COLO829 (cell line): ENCODE data around the gene ICAM4.
A peak's percentile ranks its signal among the peaks of the same experiment; 100 is the strongest.
"Not testable (repeated sequence)": the region's sequence is repeated elsewhere in the genome, so short reads cannot be mapped to it uniquely, and the experiment has no call there.

Source experiments
- DNase-seq: peaks from one replicate; pipeline ENCODE4 v3.0.0; 2012; ENCODE audit warnings: low spot score

Gene ICAM4, protein sequence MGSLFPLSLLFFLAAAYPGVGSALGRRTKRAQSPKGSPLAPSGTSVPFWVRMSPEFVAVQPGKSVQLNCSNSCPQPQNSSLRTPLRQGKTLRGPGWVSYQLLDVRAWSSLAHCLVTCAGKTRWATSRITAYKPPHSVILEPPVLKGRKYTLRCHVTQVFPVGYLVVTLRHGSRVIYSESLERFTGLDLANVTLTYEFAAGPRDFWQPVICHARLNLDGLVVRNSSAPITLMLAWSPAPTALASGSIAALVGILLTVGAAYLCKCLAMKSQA

DNA sequence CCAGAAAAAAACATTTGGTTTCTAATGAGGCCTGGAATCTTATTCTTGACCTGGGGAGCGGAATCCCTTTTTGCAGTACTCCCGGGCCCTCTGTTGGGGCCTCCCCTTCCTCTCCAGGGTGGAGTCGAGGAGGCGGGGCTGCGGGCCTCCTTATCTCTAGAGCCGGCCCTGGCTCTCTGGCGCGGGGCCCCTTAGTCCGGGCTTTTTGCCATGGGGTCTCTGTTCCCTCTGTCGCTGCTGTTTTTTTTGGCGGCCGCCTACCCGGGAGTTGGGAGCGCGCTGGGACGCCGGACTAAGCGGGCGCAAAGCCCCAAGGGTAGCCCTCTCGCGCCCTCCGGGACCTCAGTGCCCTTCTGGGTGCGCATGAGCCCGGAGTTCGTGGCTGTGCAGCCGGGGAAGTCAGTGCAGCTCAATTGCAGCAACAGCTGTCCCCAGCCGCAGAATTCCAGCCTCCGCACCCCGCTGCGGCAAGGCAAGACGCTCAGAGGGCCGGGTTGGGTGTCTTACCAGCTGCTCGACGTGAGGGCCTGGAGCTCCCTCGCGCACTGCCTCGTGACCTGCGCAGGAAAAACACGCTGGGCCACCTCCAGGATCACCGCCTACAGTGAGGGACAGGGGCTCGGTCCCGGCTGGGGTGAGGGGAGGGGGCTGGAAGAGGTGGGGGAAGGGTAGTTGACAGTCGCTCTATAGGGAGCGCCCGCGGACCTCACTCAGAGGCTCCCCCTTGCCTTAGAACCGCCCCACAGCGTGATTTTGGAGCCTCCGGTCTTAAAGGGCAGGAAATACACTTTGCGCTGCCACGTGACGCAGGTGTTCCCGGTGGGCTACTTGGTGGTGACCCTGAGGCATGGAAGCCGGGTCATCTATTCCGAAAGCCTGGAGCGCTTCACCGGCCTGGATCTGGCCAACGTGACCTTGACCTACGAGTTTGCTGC, at the start of gene ICAM4:
ICAM4 (plus strand) TSS at position 153 of the 935 bp plus-strand sequence; CDS start at position 211, 58 bp downstream.
- DNase-seq: no peak

DNA sequence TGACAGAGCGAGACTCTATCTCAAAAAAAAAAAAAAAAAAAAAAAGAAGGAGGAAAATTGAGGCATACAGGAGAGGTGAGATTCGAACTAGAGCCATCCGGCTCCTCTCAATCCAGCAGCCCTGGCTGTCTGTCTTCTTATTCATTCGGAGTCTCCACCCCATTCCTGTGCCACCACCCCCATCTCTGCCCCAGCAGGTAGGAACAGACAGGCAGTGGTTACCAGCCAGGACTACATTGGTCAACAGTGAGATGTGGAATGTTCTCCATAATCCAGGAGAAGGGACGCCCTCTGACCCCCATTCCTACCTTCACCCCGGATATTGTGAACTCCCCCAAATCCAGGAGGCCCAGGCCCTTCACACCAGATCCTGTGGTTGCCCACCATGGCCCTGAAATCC, 49.1 kb upstream of the ICAM4 start:
- no peak for DNase-seq

DNA sequence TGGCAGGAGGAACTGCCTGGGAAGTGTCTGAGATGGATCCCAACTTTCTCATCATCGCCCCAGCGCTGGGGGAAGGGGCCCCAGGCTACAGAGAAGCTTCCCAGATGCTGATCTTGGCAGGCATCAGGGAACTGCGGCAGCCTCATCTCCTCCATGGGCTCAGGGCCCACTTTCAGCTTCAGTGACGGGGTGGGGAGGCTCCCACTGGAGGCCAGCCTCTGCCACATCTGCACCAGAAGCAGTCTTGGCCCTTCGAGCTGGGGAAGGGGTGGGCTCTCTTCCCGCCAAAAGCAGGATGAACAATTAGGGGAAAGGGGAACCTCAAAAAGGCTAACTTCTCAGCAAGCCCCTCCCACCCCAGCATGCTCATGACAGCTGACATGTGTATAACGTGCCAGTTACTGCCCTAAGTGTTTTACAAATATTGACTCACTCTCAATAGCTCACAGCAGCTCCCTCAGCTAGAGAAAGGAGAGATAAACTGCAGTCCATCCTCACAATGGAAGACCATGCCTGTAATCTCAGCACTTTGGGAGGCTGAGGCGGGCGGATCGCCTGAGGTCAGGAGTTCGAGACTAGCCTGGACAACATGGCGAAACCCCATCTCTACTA, 48.5 kb upstream of the ICAM4 start:
- DNase-seq: no peak

DNA sequence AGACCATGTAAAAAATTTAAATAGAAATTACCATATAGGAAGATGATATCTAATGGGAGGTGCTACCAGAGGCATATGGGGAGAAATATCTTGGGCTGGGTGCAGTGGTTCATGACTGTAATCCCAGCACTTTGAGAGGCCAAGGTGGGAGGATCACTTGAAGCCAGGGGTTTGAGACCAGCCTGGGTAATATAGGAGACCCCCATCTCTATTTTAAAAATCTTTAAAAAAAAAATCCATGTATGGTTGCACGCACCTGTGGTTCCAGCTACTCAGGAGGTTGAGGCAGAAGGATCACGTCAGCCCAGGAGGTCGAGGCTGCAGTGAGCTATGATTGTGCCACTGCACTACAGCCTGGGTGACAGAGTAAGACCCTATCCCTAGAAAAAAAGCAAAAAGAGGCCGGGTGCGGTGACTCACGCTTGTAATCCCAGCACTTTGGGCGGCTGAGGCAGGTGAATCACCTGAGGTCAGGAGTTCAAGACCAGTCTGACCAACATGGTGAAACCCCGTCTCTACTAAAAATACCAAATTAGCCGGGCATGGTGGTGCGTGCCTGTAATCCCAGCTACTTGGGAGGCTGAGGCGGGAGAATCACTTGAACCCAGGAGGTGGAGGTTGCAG, 44.8 kb upstream of the ICAM4 start:
- not testable (repeated sequence) for DNase-seq

DNA sequence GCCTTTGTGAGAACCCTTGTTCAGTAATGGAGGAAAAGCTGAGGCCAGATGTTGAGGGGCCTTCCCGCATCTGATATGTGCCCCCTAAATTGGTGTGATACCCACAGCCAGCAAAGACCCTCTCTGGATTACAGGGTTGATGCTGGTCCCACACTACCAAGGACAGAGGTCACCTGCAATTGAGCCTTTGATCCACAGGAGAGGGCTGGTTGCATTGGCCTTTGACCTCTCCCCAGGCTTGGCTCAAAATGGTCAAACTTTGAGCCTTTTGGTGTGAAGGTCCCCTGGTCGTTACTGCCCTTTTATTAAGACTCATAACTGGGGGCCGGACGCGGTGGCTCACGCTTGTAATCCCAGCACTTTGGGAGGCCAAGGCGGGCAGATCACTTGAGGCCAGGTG, 43.1 kb upstream of the ICAM4 start:
- DNase-seq: no peak

DNA sequence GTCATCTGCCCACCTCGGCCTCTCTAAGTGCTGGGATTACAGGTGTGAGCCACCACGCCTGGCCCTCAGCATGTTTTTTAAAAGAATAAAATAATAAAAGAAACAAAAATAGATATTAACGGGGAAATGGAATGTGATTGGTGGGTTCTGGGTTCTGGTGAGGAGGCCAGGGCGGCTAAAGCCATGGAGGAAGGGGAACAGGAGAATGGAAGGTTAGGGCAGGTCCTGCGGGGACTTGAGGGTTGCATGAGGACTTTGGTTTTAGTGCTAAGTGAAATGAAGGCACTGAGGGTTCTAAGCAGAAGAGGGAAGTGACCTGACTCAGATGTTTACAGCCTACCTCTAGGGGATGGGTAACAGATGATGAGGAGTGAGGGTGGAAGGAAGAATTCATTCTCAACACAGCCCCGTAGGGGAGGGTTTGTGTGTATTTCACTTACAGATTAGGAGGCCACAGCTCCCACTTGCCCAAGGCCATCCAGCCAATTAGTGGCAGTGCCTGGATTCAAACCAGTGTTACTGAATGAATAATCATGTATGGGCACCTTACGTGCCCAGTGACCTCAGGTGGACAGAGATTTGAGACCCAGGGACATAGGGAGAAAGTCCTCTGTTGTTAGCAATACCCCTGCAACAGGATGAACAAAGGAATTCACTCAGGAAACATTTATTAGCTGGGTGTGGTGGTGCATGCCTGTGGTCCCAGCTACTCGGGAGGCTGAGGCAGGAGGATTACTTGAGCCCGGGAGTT, 41.4 kb upstream of the ICAM4 start:
- no peak for DNase-seq

DNA sequence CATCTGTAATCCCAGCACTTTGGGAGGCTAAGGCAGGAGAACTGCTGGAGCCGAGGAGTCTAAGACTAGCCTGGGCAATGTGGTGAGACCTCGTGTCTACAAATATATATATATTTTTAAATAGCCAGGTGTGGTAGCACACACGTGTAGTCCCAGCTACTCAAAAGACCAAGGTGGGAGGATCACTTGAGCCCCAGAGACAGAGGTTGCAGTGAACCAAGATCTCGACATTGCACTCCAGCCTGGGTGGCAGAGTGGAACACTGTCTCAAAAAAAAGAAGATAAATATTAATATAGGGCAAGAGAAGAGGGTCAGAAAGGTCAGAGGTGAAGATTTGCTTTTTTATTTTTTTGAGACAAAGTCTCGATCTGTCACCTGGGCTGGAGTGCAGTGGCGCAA, 40.2 kb upstream of the ICAM4 start:
- no peak for DNase-seq

DNA sequence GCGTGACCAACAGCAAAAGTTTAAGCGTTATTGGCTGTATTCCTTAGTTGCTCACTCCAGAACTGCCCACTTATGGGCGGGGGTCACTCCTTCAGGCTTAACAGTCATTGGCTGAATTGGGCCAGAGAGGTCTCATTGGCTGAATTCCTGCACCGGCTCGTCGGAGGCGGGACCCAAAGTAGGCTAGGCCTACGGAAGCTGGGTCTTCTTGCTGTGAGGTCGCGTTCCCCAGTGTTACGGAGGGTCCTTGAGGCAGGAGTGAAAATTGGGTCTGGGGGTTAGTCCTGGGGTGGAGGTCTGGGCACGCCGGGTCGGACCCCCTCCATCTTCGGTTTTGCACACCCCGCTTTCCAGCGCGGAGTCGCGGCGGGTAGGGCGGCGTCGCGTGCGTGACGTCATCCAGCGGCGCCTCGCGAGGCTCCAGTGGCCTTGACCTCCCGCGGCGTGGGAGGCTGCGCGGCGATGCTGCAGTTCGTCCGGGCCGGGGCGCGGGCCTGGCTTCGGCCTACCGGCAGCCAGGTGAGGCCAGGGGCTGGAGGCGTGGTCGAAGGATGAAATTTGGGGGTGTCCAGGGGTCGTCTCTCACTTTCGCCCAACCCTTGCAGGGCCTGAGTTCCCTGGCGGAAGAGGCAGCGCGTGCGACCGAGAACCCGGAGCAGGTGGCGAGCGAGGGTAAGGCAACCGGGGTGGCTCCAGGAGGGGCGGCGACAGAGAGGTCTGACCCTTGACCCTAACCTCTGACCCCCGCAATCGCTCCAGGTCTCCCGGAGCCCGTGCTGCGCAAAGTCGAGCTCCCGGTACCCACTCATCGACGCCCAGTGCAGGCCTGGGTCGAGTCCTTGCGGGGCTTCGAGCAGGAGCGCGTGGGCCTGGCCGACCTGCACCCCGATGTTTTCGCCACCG, 34.7 kb upstream of the ICAM4 start, which contains the start of gene MRPL4:
MRPL4 (plus strand) TSS at position 423 of the 903 bp plus-strand sequence; CDS start at position 463, 40 bp downstream.
- DNase-seq: peak; percentile 98

DNA sequence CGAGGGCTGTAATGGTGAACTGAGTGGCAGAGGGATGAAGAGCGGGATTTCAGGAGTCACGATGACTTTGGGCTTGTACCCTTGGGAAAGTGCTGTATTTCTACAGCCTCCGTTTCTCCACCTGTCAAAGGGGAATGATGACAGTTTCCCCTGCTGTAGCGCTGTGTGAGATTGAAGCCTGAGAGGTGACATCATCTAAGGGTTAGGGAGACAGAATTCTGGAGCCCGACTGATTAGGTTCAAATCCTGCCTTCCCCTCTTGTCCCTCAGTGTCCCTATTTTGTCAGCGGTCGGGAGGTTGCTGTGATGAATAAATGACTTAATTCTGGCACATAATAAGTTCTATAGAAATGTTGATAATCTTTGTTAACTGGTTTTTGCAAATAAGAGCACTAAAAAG, 34.0 kb upstream of the ICAM4 start:
- no peak for DNase-seq

DNA sequence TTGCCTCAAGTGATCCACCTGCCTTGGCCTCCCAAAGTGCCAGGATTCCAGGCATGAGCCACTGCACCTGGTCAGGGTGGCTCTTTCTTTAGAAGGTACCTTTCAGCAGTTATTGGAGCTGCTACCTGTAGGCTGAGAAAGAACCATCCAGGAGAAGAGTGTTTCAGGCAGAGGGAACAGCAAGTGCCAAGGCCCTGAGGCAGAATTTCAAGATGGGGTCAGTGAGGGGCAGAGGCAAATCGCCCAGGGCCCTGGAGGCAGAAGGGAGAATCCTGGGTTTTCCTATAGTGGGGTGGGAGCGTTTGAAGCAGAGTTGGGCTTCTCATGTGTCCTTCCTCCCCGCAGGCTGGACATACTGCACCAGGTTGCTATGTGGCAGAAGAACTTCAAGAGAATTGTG, 32.5 kb upstream of the ICAM4 start:
- no peak for DNase-seq

DNA sequence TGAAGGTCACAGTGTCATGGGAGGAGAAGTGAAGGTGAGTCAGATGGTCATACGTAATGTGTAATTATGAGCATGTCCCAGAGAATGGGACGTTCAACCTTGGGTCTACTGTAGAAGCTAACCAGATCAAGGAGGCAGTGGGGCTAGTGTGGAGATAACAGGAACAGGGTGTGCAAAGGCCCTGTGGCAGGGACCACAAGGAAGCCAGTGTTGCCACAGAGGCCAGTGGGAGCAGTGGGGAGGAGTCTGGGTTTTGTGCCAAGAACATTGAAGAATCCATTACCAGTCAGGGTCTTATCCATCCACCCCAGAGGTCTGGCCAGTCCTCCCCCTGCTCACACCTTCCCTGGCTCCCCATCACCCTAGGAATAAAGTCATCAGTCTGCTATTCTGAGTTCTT, 31.4 kb upstream of the ICAM4 start:
- DNase-seq: no peak

DNA sequence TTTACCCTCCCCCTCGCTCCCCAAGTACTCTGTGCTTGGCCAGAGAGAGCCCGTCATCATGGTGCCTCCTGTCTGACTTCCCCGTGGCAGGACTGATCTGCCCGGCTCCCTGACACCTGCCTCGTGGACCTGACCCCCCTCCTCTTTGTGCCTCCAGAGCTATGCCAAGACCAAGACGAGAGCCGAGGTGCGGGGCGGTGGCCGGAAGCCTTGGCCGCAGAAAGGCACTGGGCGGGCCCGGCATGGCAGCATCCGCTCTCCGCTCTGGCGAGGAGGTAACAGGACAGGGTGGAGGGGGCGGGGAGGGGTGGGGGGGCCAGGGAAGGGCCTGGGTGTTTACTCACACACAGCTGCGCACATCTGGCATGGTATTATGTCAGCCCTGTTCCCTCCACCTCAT, 30.2 kb upstream of the ICAM4 start:
- no peak for DNase-seq

DNA sequence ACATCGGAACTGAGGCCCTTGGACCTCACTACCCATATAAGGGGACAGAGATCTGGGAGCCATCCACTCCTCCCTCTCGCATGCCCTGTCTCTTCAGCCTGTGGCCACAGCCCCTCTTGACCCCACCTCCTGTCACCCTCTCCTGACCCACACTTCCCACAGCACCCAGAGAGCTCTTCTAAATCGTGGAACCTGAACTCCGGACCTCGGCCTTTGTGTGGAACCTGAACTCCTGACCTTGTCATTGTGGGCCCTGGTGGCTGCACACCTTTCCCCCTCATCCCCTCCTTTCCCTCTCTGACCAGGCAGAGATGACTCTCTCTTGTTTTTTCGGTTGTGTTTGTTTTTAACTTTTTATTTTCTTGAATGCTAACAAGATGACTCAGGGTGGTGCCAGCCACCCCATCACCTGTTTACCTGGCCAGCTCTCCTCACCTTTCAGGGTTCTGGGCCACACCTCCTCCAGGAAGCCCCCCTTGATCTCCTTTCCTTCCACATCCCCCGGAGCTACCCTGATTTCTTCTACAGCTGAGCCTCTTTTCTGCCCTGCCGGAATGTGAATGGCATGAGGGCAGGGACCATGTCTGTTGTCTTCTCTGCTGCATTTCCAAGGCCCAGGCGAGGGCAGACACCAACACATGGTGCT, 29.7 kb upstream of the ICAM4 start:
- no peak for DNase-seq

DNA sequence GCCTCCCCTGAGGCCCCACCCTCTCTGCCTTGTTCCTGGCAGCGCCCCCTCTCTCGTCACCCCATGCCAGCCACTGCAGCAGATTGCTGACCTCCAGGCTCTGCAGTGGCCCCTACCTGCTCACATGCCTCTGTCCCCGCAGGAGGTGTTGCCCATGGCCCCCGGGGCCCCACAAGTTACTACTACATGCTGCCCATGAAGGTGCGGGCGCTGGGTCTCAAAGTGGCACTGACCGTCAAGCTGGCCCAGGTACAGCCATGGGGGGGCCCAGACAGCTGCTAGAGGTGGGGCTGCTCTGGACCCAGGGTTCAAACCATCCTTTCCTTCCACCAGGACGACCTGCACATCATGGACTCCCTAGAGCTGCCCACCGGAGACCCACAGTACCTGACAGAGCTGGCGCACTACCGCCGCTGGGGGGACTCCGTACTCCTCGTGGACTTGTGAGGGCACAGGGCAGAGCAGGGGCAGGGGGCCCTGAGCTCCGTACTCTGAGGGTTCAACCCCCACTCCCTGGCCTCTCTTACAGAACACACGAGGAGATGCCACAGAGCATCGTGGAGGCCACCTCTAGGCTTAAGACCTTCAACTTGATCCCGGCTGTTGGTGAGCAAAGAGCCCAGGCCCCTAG, 28.6 kb upstream of the ICAM4 start:
- DNase-seq: no peak

DNA sequence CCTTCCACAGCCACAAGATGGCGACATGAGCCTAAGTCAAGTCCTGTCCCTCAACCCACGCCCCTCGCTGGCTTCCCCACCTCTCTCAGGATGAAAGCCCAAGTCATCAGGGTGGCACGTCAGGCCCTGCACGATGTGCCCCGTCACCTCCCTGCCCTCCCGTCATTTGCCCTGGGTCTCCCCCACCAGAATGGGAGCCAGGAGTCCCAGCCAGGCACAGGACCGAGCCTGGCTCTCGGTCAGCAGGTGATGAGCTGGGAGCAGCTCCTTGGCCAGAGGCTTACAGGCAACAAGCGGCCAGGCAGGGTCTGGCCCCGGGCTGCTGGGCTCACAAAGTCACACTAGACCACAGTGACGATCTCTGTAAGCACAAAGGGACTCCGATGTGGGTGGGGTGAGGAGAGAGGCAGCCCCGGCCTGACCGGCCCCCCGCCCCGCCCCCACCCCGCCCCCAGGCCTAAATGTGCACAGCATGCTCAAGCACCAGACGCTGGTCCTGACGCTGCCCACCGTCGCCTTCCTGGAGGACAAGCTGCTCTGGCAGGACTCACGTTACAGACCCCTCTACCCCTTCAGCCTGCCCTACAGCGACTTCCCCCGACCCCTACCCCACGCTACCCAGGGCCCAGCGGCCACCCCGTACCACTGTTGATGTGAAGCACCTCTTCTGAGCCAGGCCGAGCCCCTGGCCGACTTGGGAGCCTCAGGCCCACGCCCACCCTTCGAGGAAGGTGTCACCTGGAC, 27.4 kb upstream of the ICAM4 start:
- peak; percentile 47 for DNase-seq

DNA sequence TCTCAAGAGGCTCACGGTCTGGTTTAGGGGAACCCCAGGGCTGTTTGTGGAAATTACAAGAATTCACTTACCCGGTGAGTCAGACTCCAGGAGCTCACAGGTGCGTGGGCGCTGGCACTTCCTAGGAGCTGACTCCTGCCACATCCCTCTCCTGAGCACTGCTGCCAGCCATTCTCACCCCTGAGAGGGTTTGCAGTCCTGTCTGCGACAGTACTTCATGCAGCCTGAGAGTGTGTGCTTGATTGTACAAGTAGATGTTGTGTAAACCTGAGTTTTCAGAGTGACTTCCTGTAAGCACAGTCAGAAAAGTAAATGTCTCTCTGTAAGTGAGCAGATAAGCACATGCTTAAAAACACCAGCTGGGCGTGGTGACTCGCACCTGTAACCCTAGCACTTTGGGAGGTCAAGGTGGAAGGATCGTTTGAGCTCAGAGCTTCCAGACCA, 26.6 kb upstream of the ICAM4 start:
- DNase-seq: no peak

DNA sequence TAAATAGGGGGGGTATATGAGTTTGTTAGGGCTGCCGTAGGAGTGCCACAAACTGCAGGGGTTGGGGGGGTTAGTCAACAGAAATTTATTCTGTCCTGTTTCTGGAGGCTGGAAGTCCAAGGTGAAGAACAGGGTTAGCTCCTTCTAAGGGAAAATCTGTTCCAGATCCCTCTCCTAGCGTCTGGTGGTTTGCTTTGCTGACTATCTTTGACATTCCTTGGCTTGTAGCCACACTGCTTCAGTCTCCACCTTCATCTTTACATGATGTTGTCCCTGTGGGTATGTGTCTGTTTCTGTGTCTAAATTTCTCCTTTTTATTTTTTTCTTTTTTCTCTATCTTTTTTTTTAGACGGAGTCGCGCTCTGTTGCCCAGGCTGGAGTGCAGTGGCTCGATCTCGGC, 24.0 kb upstream of the ICAM4 start:
- DNase-seq: no peak

DNA sequence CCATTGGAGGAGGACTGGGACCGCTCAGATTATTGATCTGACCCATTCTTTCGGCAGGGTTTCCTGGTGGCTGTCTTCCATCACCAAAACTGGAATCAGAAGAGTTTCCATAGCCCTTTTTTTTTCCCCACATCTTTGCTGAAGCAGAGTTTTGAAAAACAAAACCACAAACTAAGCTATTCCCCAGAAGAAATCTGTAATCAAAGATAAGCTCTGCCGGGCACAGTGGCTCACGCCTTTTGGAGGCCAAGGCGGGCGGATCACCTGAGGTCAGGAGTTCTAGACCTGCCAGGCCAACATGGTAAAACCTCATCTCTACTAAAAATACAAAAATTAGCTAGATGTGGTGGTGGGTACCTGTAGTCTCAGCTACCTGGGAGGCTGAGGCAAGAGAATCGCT, 20.0 kb upstream of the ICAM4 start:
- DNase-seq: no peak

DNA sequence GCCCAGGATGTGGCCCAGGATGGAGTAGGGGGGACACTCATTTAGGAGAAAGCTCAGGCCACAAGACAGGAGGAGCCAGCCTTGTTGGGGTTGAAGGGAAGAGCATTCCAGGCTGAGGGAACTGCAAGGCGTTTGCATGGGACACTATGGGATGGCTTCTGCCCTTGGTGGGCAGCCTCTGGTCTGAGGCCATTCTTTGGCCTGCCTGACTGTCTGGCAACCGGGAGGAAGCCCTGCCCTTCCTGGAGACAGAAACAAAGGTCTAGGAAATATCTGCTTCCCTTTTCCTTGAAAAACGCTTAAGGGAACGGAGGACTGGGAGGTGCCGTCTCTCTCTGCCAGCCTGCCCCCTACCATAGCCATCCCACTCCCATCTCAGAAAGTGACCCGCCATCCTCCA, 18.7 kb upstream of the ICAM4 start:
- no peak for DNase-seq
